ENCODE data around the gene KCNB1.
"Not testable (repeated sequence)": the region's sequence is repeated elsewhere in the genome, so short reads cannot be mapped to it uniquely, and the experiment has no call there.

Gene KCNB1

DNA sequence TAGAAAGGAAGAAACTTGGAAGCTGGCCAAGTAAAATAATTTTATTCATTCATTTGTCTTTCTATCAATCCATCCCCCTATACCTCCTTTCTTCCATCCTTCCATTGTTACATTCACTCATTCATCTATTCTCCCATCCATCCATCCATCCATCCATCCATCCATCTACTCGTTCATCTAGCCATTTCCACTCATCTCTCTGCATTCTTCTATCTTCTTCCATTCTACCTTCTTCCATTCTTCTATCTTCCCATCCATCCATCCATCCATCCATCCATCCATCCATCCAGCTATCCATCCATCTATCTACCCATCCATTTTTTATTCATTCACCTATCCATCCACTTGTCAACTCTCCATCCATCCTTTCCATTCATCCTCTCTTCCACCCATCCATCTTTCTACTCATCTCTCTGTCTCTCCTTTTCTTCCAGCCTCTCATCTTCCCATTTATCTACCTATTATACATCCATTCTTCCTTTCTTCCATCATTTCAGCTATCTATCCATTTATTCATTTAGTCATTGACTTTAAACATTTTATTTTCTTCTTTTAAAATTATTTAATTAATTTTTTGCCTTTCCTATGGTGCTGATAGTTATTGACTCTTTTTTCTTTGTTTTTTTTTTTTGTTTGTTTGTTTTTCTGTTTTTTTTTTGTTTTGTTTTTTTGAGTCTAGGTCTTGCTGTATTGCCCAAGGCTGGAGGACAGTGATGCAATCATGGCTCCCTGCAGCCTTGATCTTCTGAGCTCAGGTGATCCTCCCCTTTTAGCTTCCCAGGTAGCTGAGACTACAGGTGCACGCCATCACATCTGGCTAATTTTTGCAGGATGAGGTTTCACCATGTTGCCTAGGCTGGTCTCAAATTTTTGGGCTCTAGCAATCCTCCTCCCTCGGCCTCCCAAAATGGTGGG lies 151.5 kb downstream of the KCNB1 start:
- DNase-seq (ENCODE audit: low read depth in 1 of 2, low spot score in 1 of 2), result no peak

GRCh38 chr20:49328790-49329189 lies 153.7 kb downstream of the KCNB1 start:
- DNase-seq (ENCODE audit: low read depth in 1 of 2, low spot score in 1 of 2), result no peak

DNA sequence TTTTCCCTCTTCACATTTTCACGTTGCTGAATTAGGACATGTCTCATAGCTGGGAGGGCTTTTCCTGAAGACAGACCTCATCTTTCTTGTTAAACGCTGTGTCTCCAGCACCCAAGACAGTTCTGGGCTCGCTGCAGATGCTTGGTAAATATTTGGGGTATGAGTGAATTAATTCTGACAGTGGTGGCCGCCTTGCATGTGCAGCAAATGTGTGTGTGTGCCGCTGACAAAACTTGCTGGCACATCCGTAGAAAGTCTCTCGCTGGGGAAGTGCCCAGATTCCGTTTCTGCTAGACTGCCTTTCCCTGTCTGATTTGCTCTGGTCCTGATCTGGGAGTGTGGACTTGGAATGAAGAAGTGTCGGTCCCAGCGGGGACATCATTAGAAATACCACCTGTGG lies 156.4 kb downstream of the KCNB1 start:
- DNase-seq (ENCODE audit: low read depth in 1 of 2, low spot score in 1 of 2), result no peak

DNA sequence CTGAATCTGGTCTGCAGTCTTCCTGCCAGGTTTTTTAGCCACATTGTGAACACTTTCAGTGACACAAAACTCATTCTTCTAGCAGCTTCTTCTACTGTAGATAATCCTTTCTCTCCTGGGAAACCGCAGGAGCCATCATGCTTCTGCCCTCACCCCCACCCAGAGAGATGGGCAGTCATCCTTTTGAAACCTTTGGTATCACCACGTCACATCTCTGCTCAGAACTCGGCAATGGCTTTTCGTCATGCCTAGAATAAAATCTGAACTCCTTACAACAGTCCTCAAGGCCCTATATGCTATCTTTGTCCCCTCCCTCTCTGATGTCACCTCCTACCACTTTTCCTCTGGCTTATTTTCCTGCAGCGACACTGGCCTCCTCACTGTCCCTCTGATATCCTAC lies 158.2 kb downstream of the KCNB1 start:
- no peak for DNase-seq (ENCODE audit: low read depth in 1 of 2, low spot score in 1 of 2)

- DNase-seq (ENCODE audit: low read depth in 1 of 2, low spot score in 1 of 2), result no peak
Measured at GRCh38 chr20:49323622-49324238, 158.7 kb downstream of the KCNB1 start.

GRCh38 chr20:49320460-49320859 lies 162.0 kb downstream of the KCNB1 start:
- DNase-seq (ENCODE audit: low read depth in 1 of 2, low spot score in 1 of 2), result no peak

DNA sequence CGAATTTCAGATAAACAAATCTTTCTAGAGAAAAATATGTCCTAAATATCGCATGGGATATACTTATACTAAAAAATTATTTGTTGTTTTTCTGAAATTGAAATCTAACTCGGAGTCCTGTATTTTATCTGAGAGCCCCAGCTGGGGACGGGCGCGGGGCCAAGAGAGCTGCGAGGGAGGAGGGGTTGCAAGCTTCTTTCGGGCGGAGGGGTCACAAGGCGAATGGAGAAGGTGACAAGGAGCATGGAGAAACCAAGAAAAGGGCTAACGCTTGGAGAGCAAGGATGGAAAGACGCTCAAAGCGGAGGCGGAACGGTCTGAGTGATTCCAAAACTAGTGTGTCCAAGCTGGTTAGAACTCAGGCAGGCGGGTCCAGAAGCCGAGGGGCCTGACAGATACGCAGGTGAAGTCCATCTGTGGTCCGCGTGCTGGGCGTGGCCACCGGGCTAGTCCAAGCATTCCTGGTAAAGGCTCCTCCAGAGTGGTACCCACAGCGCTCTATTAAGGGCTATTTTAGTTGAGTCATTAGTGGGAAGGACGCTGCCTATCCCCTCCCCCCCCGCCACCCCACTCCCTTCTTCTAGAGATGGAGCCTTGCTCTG lies 163.2 kb downstream of the KCNB1 start:
- no peak for DNase-seq (ENCODE audit: low read depth in 1 of 2, low spot score in 1 of 2)

- no peak for DNase-seq (ENCODE audit: low read depth in 1 of 2, low spot score in 1 of 2)
Measured at GRCh38 chr20:49318430-49319207, 163.8 kb downstream of the KCNB1 start.

GRCh38 chr20:49318091-49318429 lies 164.4 kb downstream of the KCNB1 start:
- DNase-seq (ENCODE audit: low read depth in 1 of 2, low spot score in 1 of 2), result no peak

DNA sequence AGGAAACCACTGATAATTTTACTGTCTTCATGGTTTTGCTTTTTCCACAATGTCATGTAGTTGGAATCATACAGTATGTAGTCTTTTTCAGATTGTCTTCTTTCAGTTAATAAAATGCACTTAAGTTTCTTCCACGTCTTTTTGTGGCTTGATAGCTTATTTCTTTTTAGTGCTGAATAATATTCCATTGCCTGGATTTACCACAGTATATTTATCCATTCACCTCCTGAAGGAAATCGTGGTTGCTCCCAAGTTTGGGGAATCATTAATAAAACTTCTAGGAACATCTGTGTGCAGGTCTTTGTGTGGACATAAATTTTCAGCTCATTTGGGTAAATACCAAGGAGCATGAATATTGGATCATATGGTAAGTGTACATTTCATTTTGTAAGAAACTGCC lies 165.8 kb downstream of the KCNB1 start:
- no peak for DNase-seq (ENCODE audit: low read depth in 1 of 2, low spot score in 1 of 2)

GRCh38 chr20:49315580-49315979 lies 166.9 kb downstream of the KCNB1 start:
- DNase-seq (ENCODE audit: low read depth in 1 of 2, low spot score in 1 of 2), result no peak

- not testable (repeated sequence) for DNase-seq (ENCODE audit: low read depth in 1 of 2, low spot score in 1 of 2)
Measured at GRCh38 chr20:49314052-49314451, 168.4 kb downstream of the KCNB1 start.

Measured in activated T-helper 1 cell treated with anti-CD3 and anti-CD28 coated beads, Interleukin-2, amount 50 U/mL, for 16 hours (primary cell).